ENCODE data around the gene LRP1B.

Gene LRP1B

DNA sequence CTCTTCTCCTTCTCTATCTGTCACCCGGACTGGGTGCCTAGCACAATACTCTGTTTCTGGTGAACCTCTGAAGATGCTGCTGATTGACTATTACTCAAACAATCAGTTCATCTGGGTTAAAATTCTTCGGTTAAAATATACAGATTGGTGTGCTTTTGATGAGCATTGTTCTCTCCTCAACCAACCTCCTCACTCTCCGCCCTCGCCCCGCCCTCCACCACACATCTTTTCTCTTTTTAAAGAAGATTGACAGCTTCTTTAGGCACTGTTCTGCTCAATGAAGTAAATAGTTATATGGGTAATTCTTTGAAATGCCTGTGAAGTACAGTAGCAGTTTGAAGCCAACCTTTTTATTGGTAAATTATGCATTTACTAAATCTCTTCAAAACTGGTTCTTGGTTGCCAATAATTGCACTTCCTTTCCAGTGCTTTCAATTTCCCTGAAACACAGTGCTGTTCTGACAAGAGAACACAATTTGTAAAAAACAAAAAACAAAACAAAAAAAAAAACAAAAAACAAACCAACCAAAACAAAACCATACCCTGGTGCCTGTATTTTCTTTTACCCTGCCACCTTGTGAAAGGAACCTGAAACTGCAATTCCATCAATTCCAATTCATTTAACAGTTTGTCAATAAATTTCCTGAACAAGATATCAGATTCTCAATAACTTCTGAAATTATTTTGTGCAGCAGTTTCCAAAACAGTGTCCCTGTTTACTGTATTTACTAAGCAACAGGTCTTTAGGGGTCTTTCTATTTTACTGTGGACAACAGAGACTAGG lies 188.6 kb downstream of the LRP1B start:
- Mint-ChIP-seq H3K27me3 (ENCODE audit: low read depth) (no peaks in the 10 kb centered on the region), H3K36me3 (ENCODE audit: low read depth) (no peaks in the 10 kb centered on the region), H3K27ac (no peak overlapping the region), H3K9me3 (peaks cover 6% of the 10 kb centered on the region), H3K4me1 (ENCODE audit: low read depth) (no peaks in the 10 kb centered on the region), H3K4me3 (no peak overlapping the region)
- no peak for DNase-seq (ENCODE audit: low spot score)

DNA sequence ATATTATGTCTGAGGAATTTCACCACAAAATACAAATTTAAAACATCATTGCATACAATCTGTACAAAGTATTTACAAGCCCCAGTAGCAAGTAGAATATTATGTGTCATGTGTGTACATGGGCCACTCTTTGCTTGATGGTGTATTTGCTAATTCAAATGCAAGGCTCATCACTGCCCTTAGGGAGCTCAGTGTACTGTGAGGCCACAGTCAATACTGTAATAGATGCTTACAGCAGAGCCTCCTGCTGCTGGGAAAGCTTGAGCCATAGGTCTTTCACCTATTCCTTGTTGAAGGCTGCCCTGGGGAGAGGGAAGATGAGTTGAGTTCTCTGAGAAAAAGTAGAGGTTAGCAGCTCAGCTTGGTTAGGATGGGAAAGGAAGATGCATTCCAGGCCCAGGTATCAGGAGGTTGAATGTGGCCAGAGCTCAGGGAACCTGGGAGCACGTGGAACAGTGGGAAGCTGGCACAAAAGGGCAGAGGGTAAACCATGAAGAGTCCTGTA lies 189.6 kb downstream of the LRP1B start:
- no peak for DNase-seq (ENCODE audit: low spot score)
- Mint-ChIP-seq H3K4me3 (no peak overlapping the region), H3K36me3 (ENCODE audit: low read depth) (no peaks in the 10 kb centered on the region), H3K27ac (no peak overlapping the region), H3K4me1 (ENCODE audit: low read depth) (no peaks in the 10 kb centered on the region), H3K27me3 (ENCODE audit: low read depth) (no peaks in the 10 kb centered on the region), H3K9me3 (peaks cover 3% of the 10 kb centered on the region)

DNA sequence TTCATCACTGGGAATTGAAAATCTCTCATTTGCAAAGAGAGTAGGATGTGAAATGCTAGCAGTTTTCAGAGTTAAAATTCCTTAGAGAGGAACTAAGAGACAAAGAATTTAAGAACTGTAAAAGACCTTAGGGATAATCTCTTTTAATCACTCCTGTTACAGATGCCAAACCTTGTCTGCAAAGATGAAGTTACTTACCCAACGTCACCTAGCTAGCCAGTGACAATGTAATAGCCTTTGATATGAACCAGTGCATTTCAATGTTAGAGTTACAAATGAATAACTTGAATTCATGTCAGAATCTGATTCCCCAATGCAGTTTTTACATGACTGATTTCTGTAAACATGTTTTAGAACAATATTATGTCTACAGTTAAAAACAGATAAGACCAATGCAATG lies 190.1 kb downstream of the LRP1B start:
- no peak overlapping the region for H3K27ac Mint-ChIP-seq
- no peaks in the 10 kb centered on the region for H3K27me3 Mint-ChIP-seq (ENCODE audit: low read depth)
- H3K9me3 Mint-ChIP-seq = no peaks in the 10 kb centered on the region
- no peaks in the 10 kb centered on the region for H3K4me1 Mint-ChIP-seq (ENCODE audit: low read depth)
- H3K4me3 Mint-ChIP-seq = no peak overlapping the region
- DNase-seq (ENCODE audit: low spot score) = no peak
- H3K36me3 Mint-ChIP-seq (ENCODE audit: low read depth) = no peaks in the 10 kb centered on the region

DNA sequence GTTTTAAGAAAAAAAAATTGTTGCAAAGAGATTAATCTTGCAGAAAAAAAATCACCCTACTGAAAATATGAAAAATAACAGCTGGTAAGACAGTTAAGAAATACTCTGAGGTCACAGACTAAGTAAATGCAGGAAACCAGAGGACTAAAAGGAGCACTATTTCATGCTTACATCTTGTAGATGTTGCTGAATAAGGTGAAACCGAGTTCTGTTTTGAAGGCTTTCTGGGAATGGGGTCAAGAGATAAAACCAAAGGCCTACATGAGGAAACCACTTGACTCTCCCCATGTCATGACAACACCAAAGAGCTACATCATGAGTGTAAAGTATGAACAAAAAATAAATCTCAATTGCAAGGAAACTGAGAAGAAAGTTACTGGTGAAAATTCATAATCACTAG lies 197.6 kb downstream of the LRP1B start:
- Mint-ChIP-seq H3K4me3 (no peak overlapping the region), H3K9me3 (peaks cover 11% of the 10 kb centered on the region), H3K4me1 (ENCODE audit: low read depth) (no peaks in the 10 kb centered on the region), H3K36me3 (ENCODE audit: low read depth) (no peaks in the 10 kb centered on the region), H3K27ac (no peak overlapping the region), H3K27me3 (ENCODE audit: low read depth) (no peaks in the 10 kb centered on the region)
- no peak for DNase-seq (ENCODE audit: low spot score)

DNA sequence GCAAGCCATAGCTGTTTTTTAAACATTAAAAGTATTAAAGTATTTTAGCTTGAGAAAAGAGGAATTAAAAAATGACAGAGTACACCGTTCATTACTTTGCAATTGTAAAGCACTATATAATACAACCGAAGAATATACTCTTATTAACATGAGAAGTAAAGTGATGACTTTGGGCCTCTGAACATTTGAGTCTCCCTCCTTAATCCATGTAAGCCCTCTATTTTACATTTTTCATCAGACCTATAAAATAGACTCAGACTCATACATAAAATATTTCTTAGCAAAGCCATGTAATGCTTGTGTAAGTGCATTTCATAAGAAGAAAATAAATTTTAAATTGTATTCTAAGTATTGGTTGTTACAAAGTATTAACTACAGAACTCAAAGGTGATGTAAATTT lies 198.6 kb downstream of the LRP1B start:
- no peak for DNase-seq (ENCODE audit: low spot score)
- Mint-ChIP-seq H3K27ac (no peak overlapping the region), H3K9me3 (peaks cover 17% of the 10 kb centered on the region), H3K4me1 (ENCODE audit: low read depth) (no peaks in the 10 kb centered on the region), H3K27me3 (ENCODE audit: low read depth) (no peaks in the 10 kb centered on the region), H3K4me3 (no peak overlapping the region), H3K36me3 (ENCODE audit: low read depth) (no peaks in the 10 kb centered on the region)

DNA sequence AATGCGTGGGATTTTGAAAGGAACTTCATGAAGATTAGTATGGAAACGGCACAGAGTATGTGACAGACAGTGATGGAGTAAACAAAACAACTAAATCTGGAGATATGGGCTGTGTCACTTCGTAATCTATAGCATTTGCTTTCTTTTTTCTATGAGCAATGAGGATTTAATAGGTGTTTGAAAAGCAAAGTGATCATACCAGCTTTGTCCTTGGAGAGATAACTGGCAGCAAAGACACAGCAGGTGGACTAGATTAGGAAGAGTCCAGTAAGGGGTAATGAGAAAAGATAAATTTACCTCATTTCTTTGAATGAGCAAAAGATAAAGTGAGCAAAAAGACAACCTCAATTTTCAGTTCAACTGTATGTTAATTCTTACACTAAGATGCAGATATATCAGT lies 199.0 kb downstream of the LRP1B start:
- Mint-ChIP-seq H3K4me1 (ENCODE audit: low read depth) (no peaks in the 10 kb centered on the region), H3K4me3 (no peak overlapping the region), H3K9me3 (peaks cover 17% of the 10 kb centered on the region), H3K36me3 (ENCODE audit: low read depth) (no peaks in the 10 kb centered on the region), H3K27me3 (ENCODE audit: low read depth) (no peaks in the 10 kb centered on the region), H3K27ac (no peak overlapping the region)
- DNase-seq (ENCODE audit: low spot score) = no peak

DNA sequence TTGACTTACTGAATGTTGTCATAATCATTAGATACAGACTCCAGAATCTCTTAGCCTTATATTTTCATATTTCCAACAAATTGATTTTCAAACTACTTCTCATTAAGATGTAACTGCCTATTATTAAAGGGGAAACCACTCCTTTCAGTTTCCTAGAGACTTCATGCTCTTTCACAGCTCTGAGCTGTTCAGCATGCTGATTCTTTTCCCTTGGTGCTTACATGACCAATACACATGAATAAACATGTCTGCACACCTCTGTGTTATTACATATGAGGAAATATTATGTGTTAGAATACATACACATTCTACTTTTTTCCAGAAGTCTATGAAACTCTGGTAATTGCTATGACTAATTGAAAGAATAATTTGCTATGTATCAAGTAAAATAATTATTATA lies 200.0 kb downstream of the LRP1B start:
- no peak for DNase-seq (ENCODE audit: low spot score)
- Mint-ChIP-seq H3K9me3 (peaks cover 17% of the 10 kb centered on the region), H3K27me3 (ENCODE audit: low read depth) (no peaks in the 10 kb centered on the region), H3K4me1 (ENCODE audit: low read depth) (no peaks in the 10 kb centered on the region), H3K27ac (no peak overlapping the region), H3K36me3 (ENCODE audit: low read depth) (no peaks in the 10 kb centered on the region), H3K4me3 (no peak overlapping the region)

DNA sequence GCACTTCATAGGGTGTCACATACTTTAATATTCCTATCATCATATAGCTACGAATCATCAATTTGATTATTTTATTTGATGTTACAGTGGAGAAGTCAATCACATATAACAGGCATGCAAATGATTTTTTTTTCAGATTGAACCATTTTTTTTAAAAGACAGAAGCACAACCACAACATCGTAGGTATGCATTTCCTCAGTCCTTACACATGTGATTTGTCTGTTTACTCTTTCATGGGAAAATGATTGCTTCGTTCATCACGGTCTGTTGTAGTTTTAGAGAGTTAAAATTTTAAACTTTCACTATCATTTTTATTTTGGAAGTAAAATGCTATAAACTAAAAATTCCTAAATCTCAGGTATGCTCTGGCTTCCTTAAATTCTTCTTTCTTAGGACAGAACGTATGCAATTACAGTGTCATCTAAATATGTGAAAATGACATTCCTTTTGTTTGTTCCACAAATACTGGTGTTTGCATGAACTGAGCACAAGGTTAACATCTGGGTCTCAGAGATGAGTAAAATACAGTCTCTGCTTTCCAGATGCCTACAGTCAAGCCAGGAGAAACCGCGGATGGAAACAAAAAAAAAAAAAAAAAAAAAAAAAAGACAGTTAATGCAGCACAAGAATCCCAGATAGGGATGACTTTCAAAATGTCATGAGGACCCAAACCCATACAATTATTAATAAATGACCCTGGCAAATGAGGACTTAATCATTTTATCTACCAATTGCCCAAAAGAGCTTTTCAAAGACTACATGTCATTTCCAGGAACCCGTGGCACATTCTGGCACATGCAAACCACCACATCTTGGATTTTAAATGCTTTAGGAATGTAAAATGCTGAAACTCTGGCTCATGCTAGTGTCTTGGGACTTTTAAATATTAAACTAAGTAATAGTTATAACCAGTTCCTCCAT lies 201.2 kb downstream of the LRP1B start:
- Mint-ChIP-seq H3K27ac (no peak overlapping the region), H3K9me3 (peaks cover 18% of the 10 kb centered on the region), H3K27me3 (ENCODE audit: low read depth) (no peaks in the 10 kb centered on the region), H3K4me3 (no peak overlapping the region), H3K36me3 (ENCODE audit: low read depth) (no peaks in the 10 kb centered on the region), H3K4me1 (ENCODE audit: low read depth) (no peaks in the 10 kb centered on the region)
- no peak for DNase-seq (ENCODE audit: low spot score)

DNA sequence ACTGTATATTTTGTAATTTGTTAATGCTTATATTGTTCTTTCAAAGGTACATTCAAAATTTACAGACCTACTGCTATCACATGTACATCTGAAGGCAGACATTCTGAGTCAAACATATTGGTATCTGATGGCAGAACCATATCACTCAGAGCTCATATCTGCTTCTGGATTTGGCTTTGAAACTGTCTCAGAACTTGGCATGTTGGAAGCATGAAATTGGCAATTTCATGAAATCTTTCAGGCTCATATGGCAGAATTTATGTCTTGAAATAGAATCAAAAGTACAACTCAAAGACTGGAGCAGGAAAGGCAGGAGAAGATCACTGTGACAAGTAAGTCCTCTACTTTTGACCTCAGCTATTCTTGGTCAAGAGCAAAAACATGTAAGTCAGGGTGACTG lies 202.3 kb downstream of the LRP1B start:
- H3K27ac Mint-ChIP-seq = no peak overlapping the region
- H3K27me3 Mint-ChIP-seq (ENCODE audit: low read depth) = no peaks in the 10 kb centered on the region
- H3K4me1 Mint-ChIP-seq (ENCODE audit: low read depth) = no peaks in the 10 kb centered on the region
- DNase-seq (ENCODE audit: low spot score) = no peak
- H3K4me3 Mint-ChIP-seq = no peak overlapping the region
- peaks cover 21% of the 10 kb centered on the region for H3K9me3 Mint-ChIP-seq
- H3K36me3 Mint-ChIP-seq (ENCODE audit: low read depth) = no peaks in the 10 kb centered on the region

DNA sequence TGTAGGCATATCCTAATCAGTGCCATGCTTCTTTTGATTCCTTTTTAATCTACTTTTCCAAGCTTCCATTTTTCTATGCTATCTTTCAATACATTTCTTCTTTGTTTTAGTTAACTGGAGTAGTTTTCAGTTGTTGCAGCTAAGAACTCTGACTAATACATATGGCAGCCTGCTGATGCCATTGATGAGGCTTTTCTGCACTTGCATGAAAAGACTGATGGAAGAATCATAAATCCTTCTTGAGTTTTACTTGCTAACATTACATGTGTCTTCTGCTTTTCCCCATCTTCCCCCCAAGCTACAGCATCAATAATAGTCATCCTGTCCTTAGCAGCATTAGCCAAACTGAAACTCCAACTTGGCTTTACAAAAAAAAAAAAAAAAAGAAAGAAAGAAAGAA lies 203.3 kb downstream of the LRP1B start:
- Mint-ChIP-seq H3K27ac (no peak overlapping the region), H3K9me3 (peaks cover 21% of the 10 kb centered on the region), H3K4me3 (no peak overlapping the region), H3K36me3 (ENCODE audit: low read depth) (no peaks in the 10 kb centered on the region), H3K27me3 (ENCODE audit: low read depth) (no peaks in the 10 kb centered on the region), H3K4me1 (ENCODE audit: low read depth) (no peaks in the 10 kb centered on the region)
- DNase-seq (ENCODE audit: low spot score) = no peak

DNA sequence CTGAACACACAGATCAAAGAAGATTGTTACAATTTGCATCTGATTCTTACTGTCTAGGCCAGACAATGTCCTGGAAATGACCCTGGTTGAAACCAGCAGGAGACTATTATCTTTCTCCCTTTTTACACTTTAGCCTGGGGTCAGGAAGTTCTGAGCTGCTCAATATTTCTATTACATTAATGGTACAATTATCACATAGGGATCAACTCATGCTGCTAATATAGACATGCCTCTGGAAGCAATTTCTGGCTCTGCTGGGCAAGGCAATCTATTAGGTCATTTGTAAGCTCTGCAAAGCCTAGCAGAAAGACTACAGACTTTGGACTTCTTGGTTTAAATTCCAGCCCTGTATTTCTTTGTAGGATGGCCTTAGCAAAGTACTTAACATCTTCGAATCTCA lies 205.3 kb downstream of the LRP1B start:
- DNase-seq (ENCODE audit: low spot score) = no peak
- Mint-ChIP-seq H3K27ac (no peak overlapping the region), H3K36me3 (ENCODE audit: low read depth) (no peaks in the 10 kb centered on the region), H3K4me1 (ENCODE audit: low read depth) (no peaks in the 10 kb centered on the region), H3K9me3 (peaks cover 21% of the 10 kb centered on the region), H3K27me3 (ENCODE audit: low read depth) (no peaks in the 10 kb centered on the region), H3K4me3 (no peak overlapping the region)

DNA sequence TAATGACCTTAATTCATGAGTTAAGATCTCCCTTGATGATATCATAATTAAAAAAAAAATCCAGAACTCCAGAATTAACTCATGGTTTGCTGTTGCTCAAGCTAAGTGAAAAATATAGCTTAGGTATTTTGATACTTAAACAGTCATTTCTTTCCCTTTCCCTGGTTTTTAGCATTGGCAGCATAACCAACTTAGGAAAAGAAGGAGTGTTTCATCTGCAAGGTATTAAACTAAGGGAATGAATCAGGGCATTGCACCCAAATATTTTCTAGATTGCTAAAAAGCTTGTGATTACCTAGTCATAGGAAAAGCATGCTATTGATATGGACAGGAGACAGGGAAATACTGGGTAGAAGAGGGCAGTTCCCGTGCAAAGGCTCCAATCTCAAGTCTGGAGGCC lies 207.2 kb downstream of the LRP1B start:
- Mint-ChIP-seq H3K27me3 (ENCODE audit: low read depth) (no peaks in the 10 kb centered on the region), H3K4me1 (ENCODE audit: low read depth) (no peaks in the 10 kb centered on the region), H3K27ac (no peak overlapping the region), H3K9me3 (peaks cover 17% of the 10 kb centered on the region), H3K36me3 (ENCODE audit: low read depth) (no peaks in the 10 kb centered on the region), H3K4me3 (no peak overlapping the region)
- no peak for DNase-seq (ENCODE audit: low spot score)

DNA sequence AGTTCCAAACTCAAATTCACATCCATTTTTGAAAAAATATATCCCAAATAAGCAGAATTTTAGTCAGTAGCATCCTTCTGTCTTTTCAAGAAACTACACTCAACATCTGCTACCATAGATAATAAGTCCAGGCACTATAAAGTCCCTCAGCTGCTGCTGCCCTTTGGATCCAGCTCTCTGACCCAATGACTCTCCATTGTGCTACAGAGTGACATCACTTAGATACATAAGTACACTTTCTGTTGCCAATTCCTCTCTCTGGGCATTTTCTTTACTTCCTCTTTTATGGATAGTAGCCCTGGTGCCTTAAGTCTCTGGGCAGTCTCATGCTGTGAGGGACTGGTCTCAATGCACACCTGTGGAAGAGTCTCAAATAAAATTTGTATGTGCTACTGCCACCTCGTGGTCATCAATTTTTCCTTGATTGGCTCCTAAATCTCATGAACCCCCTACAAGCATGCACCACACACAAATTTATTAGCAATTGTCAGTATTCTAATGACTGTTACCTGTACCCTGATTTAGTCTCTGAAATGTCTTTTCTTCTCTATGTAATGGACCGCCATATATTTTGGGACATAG lies 219.2 kb downstream of the LRP1B start:
- H3K27me3 Mint-ChIP-seq (ENCODE audit: low read depth) = no peaks in the 10 kb centered on the region
- H3K4me1 Mint-ChIP-seq (ENCODE audit: low read depth) = no peaks in the 10 kb centered on the region
- H3K36me3 Mint-ChIP-seq (ENCODE audit: low read depth) = no peaks in the 10 kb centered on the region
- H3K27ac Mint-ChIP-seq = no peak overlapping the region
- no peak for DNase-seq (ENCODE audit: low spot score)
- H3K4me3 Mint-ChIP-seq = no peak overlapping the region
- peaks cover 14% of the 10 kb centered on the region for H3K9me3 Mint-ChIP-seq

DNA sequence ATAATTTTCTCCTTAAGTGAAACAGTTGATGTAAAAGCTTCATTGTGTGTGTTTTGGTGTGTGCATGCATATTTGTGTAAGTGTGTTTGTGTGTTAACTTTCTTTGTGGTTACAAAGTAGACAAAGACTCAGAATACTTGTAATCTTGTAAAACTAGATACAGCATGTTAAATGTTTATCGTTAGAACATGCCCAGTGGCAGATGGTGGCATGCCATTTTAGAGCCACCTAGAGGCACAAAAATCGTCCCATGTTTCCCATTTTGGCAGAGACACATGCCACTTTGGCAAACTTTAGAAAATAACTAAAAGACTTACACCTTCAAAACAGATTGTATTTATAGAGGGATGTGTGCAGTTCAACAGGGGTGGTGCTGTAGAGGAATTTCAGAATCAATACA lies 224.1 kb downstream of the LRP1B start:
- no peak overlapping the region for H3K4me3 Mint-ChIP-seq
- no peaks in the 10 kb centered on the region for H3K9me3 Mint-ChIP-seq
- H3K4me1 Mint-ChIP-seq (ENCODE audit: low read depth) = no peaks in the 10 kb centered on the region
- no peaks in the 10 kb centered on the region for H3K36me3 Mint-ChIP-seq (ENCODE audit: low read depth)
- no peak overlapping the region for H3K27ac Mint-ChIP-seq
- H3K27me3 Mint-ChIP-seq (ENCODE audit: low read depth) = no peaks in the 10 kb centered on the region
- no peak for DNase-seq (ENCODE audit: low spot score)
